Stimulated activated CD4-positive, alpha-beta T cell treated with anti-CD3 and anti-CD28 coated beads, TNF-alpha, amount 100 ng/mL, for 1 hour (primary cell): Measurements from ENCODE around the gene BRMS1.

Source experiments
- DNase-seq, 3 donors: peaks; one replicate each; pipeline ENCODE4 v3.0.0-alpha.2; 2020; ENCODE audit warnings: low read depth in 3 of 3, low spot score in 1 of 3

The BRMS1 gene

DNA sequence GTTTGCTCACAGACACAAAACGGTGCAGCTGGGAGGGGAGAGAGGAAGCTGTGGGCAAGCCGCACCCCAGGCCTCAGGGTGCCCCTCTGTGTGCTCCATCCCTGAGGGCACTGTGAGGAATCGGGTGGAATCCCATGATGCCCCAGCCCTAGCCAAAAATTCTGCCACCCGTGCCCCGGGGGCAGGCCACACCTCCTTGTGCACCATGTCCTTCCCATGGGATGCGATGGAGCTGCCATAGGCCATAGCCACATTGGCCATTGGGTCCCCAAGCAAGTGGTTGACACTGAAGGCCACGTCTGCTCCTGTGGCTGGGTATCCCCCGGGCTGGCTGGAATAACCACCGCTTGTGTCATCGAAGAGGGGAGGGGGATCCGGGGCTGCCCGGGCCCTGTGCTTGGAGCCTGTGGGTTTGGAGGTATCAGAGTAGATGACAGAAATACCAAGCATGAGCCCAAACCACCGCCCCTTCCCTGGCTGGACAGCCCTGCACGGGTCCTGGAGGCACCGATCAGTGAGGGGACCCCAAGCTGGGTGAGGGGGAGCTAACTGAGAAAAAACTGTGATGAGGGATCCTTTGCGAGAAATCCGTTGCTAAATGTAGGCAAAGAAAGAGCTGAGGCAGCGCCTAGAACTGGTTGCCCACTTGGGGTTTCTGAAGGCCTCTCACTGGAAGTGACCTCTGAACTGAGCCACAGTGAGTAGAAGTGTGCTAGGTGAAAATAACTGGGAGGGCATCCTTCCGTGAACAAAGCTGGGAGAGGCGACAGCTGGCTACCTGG, 56.8 kb downstream of the BRMS1 start:
- DNase-seq, result no peak
